Endometrial microvascular endothelial cells (primary cell): ENCODE measurements around the gene SLC25A21. TPM values are rescaled to one million over a fixed set of nuclear protein-coding genes. Genes with fewer than 3 reads are reported as not detected.
"Not testable (repeated sequence)": the region's sequence is repeated elsewhere in the genome, so short reads cannot be mapped to it uniquely, and the experiment has no call there.

Source experiments
- in situ Hi-C: cut with HindIII; loops from 2 replicates; pipeline ENCODE4 v1.10.0; 2017; ENCODE audit warnings: low sequenced_read_pairs, low pct_unique_long_range_greater_than_20kb; ENCODE audit errors: inconsistent ontology term
- total RNA-seq: library from RNA; depleted of rRNA; stranded (reverse); fragments of >200 nt; gene quantifications from one replicate; pipeline ENCODE4 v1.2.3, GENCODE V29; 2015; ENCODE audit errors: inconsistent ontology term

Gene SLC25A21
- total RNA-seq, 1 donor from 2014 or later: 1.4 TPM

GRCh38 chr14:37115406-37115805 is 57.0 kb downstream of the SLC25A21 start:
- in situ Hi-C loops: no loop called here

DNA sequence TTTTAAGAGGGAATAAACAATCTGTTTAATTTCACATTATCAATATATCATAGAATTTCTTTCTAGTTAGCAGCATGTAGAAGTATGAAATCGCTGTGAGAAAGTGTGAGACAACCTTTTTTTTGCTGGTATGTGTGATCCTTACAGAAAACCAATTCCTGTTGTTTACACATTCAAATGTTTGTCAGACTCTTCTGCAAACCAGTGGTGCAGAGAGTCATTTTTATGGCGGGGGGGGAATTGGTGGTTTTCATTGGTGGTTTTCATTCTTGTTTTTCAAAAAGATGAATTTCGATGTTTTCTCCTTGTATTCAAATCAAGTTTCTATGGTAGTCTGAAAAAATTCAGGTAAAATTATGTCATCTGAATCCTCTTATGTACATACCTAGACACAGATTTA is 57.8 kb downstream of the SLC25A21 start:
- in situ Hi-C loops: no loop called here

DNA sequence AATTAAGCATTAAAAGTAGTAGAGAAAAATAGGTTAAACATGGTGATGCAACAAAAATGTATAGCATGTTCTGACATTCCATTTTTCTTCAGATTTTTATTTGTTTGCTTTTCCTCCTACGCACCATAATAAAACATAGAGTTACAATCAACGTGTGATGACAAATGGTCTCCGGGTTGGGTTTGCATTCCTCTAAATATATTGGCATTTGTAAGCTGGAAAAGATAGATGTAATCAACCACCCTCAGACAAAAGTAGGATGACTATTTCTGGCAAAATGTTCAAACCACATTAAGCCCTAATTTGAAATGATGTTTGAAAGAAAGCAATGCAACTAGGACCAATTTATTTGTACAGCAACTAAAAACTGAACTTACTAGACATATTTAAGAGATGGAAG is 58.4 kb downstream of the SLC25A21 start:
- in situ Hi-C loops: no loop called here

GRCh38 chr14:37098132-37098531 is 74.3 kb downstream of the SLC25A21 start:
- in situ Hi-C loops: no loop called here

- in situ Hi-C loops: no loop called here
Observed at GRCh38 chr14:37094502-37094901, 77.9 kb downstream of the SLC25A21 start.

- in situ Hi-C loops: no loop called here
Observed at GRCh38 chr14:37093364-37093763, 79.0 kb downstream of the SLC25A21 start.

DNA sequence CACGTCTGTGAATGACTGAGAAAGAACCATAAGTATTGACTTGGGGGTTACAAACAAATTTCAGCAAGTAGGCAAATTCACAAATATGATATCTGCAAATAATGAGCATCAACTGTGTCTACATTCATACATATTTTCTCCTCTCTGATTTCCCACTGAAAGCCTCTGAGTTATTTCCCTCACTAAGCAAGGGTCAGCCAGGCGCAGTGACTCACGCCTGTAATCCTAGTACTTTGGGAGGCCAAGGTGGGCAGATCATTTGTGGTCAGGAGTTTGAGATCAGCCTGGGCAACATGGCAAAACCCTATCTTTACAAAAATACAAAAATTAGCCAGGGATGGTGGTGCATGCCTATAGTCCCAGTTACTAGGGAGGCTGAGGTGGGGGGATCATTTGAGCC is 80.8 kb downstream of the SLC25A21 start:
- in situ Hi-C loops: no loop called here

DNA sequence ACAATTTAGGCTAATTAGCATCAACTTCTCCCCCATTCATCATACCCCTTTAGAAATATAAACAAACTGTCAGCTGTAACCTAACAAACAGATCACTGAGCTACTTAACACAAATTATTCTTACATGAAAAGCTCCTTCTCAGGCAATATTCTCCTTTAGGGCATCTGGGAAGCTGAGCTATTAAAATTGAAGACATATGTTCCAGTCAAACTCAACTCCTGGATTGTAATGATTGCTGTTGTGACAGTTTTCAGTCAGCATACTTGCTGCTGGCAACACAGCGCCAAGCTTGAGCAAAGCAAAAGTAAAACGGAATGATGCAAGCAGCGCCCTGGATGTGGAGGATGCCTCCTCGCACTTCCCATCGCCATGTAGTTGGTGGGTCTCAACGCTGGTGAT is 82.4 kb downstream of the SLC25A21 start:
- in situ Hi-C loops: no loop called here

DNA sequence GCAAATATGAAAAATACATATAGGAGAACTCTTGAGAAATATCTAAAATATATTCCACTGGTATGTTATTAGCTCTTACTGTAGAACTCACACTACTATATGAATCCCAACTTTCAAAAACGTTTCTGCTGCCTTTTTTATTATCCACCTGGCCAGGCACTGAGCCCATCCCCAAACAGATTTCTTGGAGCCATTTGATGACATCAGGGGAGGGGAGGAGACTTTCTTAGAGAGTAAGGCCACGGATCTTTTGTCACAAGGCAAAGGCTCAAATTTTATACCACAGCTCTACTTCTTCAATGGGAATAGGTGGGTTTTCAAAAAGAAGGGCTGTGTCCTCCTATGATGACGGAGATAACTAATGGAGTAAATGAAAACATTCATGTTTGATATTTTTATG is 83.0 kb downstream of the SLC25A21 start:
- in situ Hi-C loops: no loop called here

GRCh38 chr14:37088356-37089215 is 83.8 kb downstream of the SLC25A21 start:
- in situ Hi-C loops: no loop called here

DNA sequence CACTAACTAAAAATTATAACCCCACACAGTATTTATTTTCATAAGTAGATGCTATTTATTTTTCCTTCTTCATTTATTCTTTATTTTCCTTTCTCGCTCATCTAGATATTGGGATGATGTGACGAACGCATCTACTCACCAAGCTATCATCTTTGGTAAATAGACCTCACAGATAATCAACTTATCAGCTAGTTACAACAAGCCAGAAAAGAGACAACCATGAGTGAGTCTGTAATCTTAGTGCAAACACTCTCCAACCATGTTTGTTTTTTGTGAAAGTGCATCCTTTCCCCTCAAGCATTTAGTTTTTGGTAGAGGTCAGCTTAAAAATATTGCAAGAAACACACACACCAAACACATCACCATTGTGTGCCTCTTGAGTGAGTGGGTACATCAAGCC is 84.9 kb downstream of the SLC25A21 start:
- in situ Hi-C loops: no loop called here

GRCh38 chr14:37083599-37083998 is 88.8 kb downstream of the SLC25A21 start:
- in situ Hi-C loops: no loop called here

GRCh38 chr14:37082449-37082848 is 90.0 kb downstream of the SLC25A21 start:
- in situ Hi-C loops: no loop called here

DNA sequence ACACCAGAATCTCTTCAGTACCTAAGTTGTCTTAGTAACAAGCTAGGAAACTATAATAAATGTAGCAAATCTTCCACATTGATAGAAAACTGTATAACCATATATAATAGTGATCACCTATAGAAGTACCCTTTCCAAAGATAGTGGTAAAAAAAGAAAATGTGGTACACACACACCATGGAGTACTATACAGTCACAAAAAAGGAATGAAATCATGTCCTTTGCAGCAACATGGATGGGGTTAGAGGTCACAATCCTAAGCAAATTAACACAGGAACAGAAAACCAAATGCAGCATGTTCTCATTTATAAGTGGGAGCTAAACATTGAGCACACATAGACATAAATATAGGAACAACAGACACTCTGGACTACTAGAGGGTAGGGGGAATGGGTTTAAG is 90.5 kb downstream of the SLC25A21 start:
- in situ Hi-C loops: no loop called here

DNA sequence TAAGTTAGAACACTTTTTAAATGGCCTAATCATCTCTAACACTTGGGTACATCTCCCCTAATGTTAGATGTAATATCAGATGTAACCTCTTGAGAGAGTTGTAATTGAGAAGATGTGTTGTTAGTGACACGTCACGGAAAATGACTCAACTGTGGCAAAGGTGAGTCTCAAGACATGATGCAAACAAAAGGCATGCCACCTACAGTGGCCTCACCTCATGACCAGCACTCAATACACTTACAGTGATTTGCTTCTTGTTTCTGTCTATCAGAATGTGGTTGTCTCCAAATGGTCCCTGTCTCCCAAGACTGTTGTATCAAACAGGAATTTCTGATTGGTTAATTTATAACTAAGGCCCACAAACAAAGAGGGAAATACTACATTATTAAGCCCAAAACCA is 91.2 kb downstream of the SLC25A21 start:
- in situ Hi-C loops: no loop called here

- in situ Hi-C loops: no loop called here
Observed at GRCh38 chr14:37078131-37078530, 94.3 kb downstream of the SLC25A21 start.

DNA sequence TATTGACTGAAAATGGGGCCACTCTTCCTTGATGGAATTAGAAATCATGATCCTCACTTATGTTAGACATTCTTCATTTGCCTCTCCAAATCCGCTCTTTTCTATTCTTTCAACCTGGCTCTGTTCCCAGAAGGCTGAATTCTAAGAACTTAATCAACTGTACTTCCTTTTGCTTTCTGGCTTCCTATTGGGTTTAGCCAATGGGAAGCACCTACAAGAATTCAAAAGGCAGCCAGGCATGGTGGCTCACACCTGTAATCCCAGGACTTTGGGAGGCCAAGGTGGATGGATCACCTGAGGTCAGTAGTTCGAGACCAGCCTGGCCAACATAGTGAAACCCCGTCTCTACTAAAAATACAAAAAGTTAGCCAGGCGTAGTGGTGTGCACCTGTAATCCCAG is 98.1 kb downstream of the SLC25A21 start:
- in situ Hi-C loops: not testable (repeated sequence)

DNA sequence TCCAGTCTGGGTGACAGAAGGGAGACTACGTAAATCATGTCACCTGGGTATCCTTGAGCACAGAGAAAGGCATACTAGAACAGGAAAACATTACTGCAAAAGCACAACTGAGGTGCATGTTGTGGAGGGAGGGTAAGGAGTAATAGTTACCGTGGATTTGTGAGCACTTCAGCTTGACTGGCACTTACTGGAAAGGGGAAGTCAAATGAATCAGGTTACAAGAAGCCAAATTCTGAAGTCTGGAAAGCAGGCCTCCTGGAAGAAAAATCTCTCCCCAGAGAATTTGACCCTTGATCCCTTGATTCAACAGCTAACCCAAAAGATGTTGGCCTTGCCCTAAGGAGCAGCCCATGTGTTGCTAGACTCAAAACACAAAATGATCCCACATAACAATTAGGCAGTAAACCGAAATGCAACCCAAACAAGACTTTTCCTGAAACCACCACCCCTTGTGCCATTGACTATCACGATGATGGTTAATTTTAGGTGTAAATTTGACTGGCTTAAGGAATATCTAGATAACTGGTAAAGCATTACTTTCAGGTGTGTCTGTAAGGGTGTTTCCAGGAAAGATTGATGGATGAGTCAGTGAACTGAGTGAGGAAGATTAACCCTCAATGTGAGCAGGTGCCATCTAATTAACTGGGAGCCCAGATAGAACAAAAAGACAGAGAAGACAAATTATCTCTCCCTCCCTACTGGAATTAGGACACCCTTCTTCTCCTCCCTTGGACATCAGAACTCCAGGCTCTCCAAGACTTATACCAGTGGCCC is 108.8 kb downstream of the SLC25A21 start:
- in situ Hi-C loops: no loop called here

DNA sequence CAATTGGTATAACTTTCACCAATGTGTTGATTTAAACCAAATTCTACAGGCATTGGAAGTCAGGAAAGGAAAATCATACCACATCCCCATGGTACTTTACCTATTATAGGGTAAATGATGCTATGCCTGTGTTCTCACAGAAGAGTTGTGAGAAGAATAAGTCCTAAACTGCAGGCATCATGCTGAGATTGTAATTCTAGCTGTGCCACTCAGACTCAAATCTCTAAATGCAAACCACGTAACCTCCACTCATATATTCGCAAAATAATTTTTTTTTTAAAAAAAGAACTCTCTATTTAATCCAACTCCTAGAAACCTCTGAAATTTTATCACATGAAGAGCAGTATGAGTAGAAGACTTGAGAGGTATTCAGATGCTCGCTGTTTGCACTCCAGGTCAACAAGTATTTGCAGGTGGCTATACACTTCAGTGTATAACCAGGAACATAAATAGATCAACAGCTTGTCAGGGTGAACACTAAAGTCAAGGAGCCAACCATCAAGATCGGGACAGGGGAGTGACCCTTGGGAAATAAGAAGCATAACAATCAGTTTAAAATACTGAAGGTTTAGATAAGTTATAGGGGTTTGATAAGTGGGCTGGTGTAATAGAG is 110.1 kb downstream of the SLC25A21 start:
- in situ Hi-C loops: no loop called here

DNA sequence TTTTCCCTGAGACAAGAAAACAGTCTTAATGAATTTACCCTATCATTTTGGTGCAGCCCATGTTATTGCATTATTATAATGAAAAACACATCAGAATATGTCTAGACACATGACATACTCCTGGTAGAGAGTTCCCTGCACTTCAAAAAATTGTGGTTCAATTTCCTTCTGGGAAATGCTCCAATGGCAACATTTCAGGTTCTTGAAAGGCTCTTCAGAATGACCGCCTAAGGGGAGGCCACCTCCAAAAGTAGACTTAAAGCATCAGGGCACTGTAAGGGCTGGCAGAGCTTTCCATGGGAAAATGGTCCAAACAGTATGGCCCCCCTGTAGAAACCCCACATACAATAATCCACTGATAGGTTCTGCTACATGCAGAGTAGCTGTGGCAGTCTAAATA is 110.7 kb downstream of the SLC25A21 start:
- in situ Hi-C loops: no loop called here
